Left ventricle myocardium inferior (tissue), 1 donor: ENCODE measurements around the gene TOM1L2. TPM values are rescaled to one million over a fixed set of nuclear protein-coding genes. Genes with fewer than 3 reads are reported as not detected.

Experiments
- DNase-seq: peaks from one replicate; pipeline ENCODE4 v3.0.0-alpha.2; 2020
- H3K27ac ChIP-seq: fragments of 200-600 bp; replicated peaks from 2 replicates; pipeline ENCODE4 v1.8.0; 2021
- H3K27me3 ChIP-seq: fragments of 200-600 bp; 2 replicates; pipeline ENCODE4 v1.8.0; 2021; ENCODE audit warnings: low read depth
- H3K36me3 ChIP-seq: fragments of 200-600 bp; 2 replicates; pipeline ENCODE4 v1.8.0; 2021
- H3K4me1 ChIP-seq: fragments of 200-600 bp; 2 replicates; pipeline ENCODE4 v1.8.0; 2021
- H3K4me3 ChIP-seq: fragments of 200-600 bp; 2 replicates; pipeline ENCODE4 v1.8.0; 2021; ENCODE audit warnings: mild to moderate bottlenecking, moderate library complexity
- H3K9me3 ChIP-seq: fragments of 200-600 bp; replicated peaks from 2 replicates; pipeline ENCODE4 v1.8.0; 2021
- CTCF ChIP-seq: fragments of 200-600 bp; IDR thresholded peaks from 2 replicates; pipeline ENCODE4 v1.8.0; 2021; ENCODE audit warnings: antibody characterized with exemption, mild to moderate bottlenecking, borderline replicate concordance
- intact Hi-C: fragments of 100-400 bp; cut with micrococcal nuclease; formaldehyde crosslinking; loops from one replicate; pipeline ENCODE4 v1.11.0; 2022
- total RNA-seq: library from RNA; stranded (reverse); fragmentation: NEBNext Ultra II Directional; extraction: Animal tissue kit (Norgen Biotek cat#: 25700); gene quantifications from one replicate; pipeline ENCODE4 v1.2.1, GENCODE V29; 2021
- donor health status: DM: no; HTN: yes; CAD: no; lungs with severe emphysema.

TOM1L2 gene
- total RNA-seq, 1 donor from 2014 or later: 284 TPM

DNA sequence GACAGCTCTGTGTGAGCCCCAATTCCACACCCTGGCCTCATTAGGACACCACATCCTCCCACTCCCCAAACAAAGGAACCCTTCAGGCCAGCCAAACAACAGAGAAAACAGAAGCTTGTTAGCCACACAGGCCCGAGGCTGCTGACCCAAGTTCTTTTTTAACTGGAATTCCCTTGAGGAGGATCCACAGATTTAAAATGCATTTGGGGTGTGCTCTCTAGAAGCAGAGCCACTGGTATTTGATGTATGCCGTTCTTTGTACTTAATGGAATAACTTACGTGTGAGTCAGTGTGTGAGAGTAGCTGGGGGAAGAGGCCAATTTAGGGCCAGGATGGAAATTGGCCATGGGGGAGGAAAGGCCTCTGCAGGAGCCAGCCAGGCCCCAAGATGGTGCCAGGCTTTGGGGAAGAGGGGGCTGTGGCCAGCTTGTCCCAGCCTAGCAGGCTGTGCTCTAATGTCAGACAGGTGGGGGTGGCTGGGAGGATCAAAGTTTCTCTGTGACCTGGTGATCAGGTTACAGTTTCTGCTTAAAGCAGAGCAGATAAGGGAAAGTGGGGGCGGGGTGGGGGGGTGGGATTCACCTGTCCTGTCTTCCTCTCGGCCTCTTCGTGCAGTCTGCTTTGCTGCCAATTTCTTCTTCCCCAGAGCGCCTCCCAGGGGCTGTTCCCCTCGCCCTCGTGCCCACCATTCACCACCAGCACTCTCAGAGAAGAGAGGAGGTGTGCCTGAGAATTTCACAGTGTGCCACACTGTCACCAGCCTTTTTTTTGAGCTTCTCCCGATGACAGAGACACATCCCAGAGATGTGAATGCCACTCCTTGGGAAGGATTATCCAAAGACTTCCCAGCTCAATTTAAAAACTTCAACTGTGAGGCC, 50.8 kb downstream of the TOM1L2 start:
- DNase-seq: no peak
- H3K9me3 ChIP-seq: no peaks in the 10 kb centered on the region
- H3K27ac ChIP-seq: peak overlapping the region; percentile 86
- H3K36me3 ChIP-seq: no peaks in the 10 kb centered on the region
- no peaks in the 10 kb centered on the region for H3K27me3 ChIP-seq
- H3K4me1 ChIP-seq: peaks cover 73% of the 10 kb centered on the region
- no peak overlapping the region for H3K4me3 ChIP-seq
- intact Hi-C loops: no loop called here
- TF ChIP-seq CTCF: no peak

GRCh38 chr17:17919169-17920107, 52.8 kb downstream of the TOM1L2 start:
- Histone ChIP-seq H3K27me3 (no peaks in the 10 kb centered on the region), H3K9me3 (no peaks in the 10 kb centered on the region), H3K27ac (peak overlapping the region; percentile 86), H3K4me3 (no peak overlapping the region), H3K4me1 (peaks cover 67% of the 10 kb centered on the region), H3K36me3 (no peaks in the 10 kb centered on the region)
- intact Hi-C loops: loop anchor here (5.0 kb wide), 1 partner anchor 107 kb away; no protein-coding TSS in a partner anchor
- TF ChIP-seq CTCF: peak; percentile 78
- DNase-seq: peak; percentile 58

DNA sequence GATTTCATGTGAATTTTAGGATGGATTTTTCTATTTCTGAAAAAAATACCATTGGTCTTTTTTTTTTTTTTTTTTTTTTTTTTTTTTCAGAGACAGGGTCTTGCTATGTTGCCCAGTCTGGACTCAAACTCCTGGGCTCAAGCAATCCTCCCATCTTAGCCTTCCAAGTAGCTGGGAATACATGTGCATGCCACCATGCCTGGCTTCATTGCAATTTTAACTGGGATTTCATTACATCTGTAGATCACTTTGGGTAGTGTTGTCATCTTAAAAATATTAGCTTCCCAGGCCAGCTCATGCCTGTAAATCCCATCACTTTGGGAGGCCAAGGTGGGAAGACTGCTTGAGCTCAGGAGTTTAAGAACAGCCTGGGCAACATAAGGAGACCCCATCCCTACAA, 54.8 kb downstream of the TOM1L2 start:
- Histone ChIP-seq H3K4me3 (no peak overlapping the region), H3K27ac (no peak overlapping the region), H3K36me3 (no peaks in the 10 kb centered on the region), H3K27me3 (no peaks in the 10 kb centered on the region), H3K9me3 (no peaks in the 10 kb centered on the region), H3K4me1 (peaks cover 62% of the 10 kb centered on the region)
- no peak for DNase-seq
- intact Hi-C loops: loop anchor here (5.0 kb wide), 1 partner anchor 105 kb away; no protein-coding TSS in a partner anchor
- TF ChIP-seq CTCF: no peak

DNA sequence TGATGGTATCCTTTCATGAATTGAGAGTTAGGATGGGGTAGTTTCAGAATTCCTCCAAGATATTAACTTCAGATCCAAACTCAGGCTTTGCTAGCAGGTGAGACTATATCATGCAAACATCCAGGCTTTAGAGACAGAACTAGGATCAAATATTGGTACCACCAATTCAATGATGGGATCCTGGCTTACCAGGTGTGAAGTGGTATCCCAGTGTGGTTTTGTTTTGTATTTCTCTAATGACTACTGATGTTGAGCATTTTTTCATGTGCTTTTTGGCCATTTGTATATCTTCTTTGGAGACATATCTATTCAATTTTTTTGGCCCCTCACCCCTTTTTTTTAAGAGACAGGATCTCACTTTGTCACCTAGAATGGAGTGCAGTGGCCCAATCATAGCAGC, 57.0 kb downstream of the TOM1L2 start:
- intact Hi-C loops: loop anchor here (5.0 kb wide), 1 partner anchor 103 kb away; no protein-coding TSS in a partner anchor
- no peaks in the 10 kb centered on the region for H3K36me3 ChIP-seq
- peaks cover 53% of the 10 kb centered on the region for H3K4me1 ChIP-seq

More for the DNA sequence above, 57.0 kb downstream of the TOM1L2 start:
- Histone ChIP-seq H3K9me3 (no peaks in the 10 kb centered on the region), H3K27me3 (no peaks in the 10 kb centered on the region), H3K27ac (no peak overlapping the region), H3K4me3 (no peak overlapping the region)
- no peak for DNase-seq
- TF ChIP-seq CTCF: no peak
